ENCODE measurements around the gene TUBAL3.

Gene TUBAL3

DNA sequence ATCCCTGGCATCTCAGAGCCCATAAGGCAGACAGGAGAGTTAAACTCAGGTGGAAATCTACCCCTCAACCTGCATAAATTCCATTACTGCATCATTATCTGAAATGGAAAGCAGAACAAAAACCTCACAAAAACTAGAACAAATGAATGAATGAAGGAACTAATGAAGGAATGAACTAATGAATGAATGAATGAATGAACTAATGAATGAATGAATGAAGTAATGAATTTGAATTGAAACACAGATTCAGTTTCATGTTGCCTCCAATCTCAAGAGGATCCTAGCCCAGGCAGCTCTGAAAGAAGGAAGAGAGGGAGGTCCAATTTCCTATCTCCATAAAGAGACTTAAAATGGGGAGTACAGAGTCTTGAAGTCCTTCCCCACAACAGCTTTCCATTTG is 41.8 kb downstream of the TUBAL3 start:
- no peak overlapping the region for H3K4me3 ChIP-seq (IDR thresholded peaks at IDR 0.05; ENCODE audit: insufficient read depth, low read depth, low read length)
- H3K79me2 ChIP-seq (ENCODE audit: insufficient read depth, low read depth): no peaks in the 10 kb centered on the region
- H3K4me2 ChIP-seq: no peak overlapping the region
- H3K27me3 ChIP-seq (ENCODE audit: insufficient read depth, low read depth): no peaks in the 10 kb centered on the region
- H3K36me3 ChIP-seq (ENCODE audit: insufficient read depth): no peaks in the 10 kb centered on the region
- H3K4me1 ChIP-seq (ENCODE audit: low read depth, poor library complexity, severe bottlenecking): no peaks in the 10 kb centered on the region
- TF ChIP-seq, protein P1, sequence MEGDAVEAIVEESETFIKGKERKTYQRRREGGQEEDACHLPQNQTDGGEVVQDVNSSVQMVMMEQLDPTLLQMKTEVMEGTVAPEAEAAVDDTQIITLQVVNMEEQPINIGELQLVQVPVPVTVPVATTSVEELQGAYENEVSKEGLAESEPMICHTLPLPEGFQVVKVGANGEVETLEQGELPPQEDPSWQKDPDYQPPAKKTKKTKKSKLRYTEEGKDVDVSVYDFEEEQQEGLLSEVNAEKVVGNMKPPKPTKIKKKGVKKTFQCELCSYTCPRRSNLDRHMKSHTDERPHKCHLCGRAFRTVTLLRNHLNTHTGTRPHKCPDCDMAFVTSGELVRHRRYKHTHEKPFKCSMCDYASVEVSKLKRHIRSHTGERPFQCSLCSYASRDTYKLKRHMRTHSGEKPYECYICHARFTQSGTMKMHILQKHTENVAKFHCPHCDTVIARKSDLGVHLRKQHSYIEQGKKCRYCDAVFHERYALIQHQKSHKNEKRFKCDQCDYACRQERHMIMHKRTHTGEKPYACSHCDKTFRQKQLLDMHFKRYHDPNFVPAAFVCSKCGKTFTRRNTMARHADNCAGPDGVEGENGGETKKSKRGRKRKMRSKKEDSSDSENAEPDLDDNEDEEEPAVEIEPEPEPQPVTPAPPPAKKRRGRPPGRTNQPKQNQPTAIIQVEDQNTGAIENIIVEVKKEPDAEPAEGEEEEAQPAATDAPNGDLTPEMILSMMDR (conservative IDR thresholded peaks at IDR 0.05; ENCODE audit: low read depth, low read length): no peak
- H3K9ac ChIP-seq: no peak overlapping the region
- no peak overlapping the region for H2AFZ ChIP-seq (ENCODE audit: low read depth)
- no peaks in the 10 kb centered on the region for H4K20me1 ChIP-seq (ENCODE audit: insufficient read depth)
- no peak overlapping the region for H3K27ac ChIP-seq

DNA sequence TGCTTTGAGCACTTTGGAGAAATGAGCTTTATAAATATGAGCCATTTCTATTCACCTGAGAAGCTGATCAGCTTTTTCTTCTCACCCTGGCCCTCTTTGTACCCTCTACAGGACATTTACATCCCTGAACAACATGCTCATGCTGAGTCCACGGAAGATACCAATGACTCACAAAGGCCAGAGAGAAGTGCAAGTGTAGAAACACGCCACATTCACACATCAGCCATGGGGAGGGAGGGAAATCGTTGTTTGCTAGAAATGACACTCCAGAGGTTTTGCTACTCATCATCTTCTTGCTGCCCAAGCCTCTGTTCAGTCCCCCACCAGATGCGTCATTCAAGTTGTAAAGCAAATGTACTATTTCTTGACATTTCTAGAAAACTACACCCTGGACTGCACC is 42.7 kb downstream of the TUBAL3 start:
- Histone ChIP-seq H2AFZ (ENCODE audit: low read depth) (no peak overlapping the region), H3K27ac (no peak overlapping the region), H3K4me2 (no peak overlapping the region), H3K27me3 (ENCODE audit: insufficient read depth, low read depth) (no peaks in the 10 kb centered on the region), H4K20me1 (ENCODE audit: insufficient read depth) (no peaks in the 10 kb centered on the region), H3K36me3 (ENCODE audit: insufficient read depth) (no peaks in the 10 kb centered on the region), H3K79me2 (ENCODE audit: insufficient read depth, low read depth) (no peaks in the 10 kb centered on the region), H3K9ac (no peak overlapping the region), H3K4me1 (ENCODE audit: low read depth, poor library complexity, severe bottlenecking) (no peaks in the 10 kb centered on the region), H3K4me3 (IDR thresholded peaks at IDR 0.05; ENCODE audit: insufficient read depth, low read depth, low read length) (no peak overlapping the region)
- TF ChIP-seq, protein P1 (conservative IDR thresholded peaks at IDR 0.05; ENCODE audit: low read depth, low read length): no peak

DNA sequence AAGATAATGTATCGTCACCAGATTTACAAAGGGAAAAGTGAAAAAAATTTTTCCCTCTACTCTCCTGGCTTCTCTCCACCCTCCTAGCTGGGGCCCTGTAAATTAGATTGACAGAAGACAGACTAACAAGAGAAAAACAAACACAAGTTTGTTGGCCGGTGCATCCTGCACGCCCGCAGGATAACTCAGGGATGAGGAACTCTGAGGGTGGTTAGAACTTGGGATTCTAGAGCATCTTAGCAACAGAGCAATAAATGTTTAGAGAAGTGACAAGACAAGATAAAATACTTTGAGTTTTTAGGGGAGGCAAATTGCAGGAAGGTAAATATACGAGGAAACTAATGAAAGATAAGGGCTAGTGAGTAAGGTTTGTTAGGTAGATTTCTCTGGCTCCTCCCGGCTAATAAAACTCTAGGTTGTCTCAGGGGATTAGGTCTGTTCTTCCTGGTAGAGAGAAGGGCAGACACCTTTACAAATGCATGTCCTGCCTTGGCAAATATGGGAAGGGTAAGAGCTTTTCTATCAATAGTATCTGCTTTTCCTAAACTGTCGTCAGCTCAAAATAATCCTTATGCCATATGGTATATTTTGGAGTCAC is 44.2 kb downstream of the TUBAL3 start:
- TF ChIP-seq, protein P1 (conservative IDR thresholded peaks at IDR 0.05; ENCODE audit: low read depth, low read length): no peak
- Histone ChIP-seq H4K20me1 (ENCODE audit: insufficient read depth) (no peaks in the 10 kb centered on the region), H3K4me1 (ENCODE audit: low read depth, poor library complexity, severe bottlenecking) (no peaks in the 10 kb centered on the region), H3K4me2 (no peak overlapping the region), H3K36me3 (ENCODE audit: insufficient read depth) (no peaks in the 10 kb centered on the region), H3K27me3 (ENCODE audit: insufficient read depth, low read depth) (no peaks in the 10 kb centered on the region), H2AFZ (ENCODE audit: low read depth) (no peak overlapping the region), H3K79me2 (ENCODE audit: insufficient read depth, low read depth) (no peaks in the 10 kb centered on the region), H3K4me3 (IDR thresholded peaks at IDR 0.05; ENCODE audit: insufficient read depth, low read depth, low read length) (no peak overlapping the region), H3K27ac (no peak overlapping the region), H3K9ac (no peak overlapping the region)

DNA sequence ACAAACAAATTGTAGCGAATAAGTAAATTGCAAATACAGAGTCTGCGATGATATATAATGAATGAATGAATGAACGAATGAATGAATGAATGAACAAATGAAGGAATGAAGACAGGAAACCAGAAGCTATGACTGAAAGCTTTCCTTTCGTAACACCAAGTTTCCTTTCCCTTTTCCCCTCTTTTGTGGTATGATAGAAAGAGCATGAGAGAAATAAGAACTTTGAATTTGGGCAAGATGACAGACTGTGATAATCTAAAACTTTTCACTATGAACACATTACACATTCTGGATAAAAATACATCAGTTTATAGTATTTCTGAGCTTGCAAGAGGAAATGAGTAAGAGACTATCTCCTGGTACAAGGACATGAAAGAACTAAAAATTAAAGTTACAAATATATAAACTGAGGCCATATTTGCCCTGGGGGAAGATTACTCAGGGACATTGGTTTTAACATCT is 48.3 kb downstream of the TUBAL3 start:
- Histone ChIP-seq H3K9ac (no peak overlapping the region), H3K27me3 (ENCODE audit: insufficient read depth, low read depth) (no peaks in the 10 kb centered on the region), H3K4me2 (no peak overlapping the region), H4K20me1 (ENCODE audit: insufficient read depth) (no peaks in the 10 kb centered on the region), H3K4me1 (ENCODE audit: low read depth, poor library complexity, severe bottlenecking) (no peaks in the 10 kb centered on the region), H3K27ac (no peak overlapping the region), H3K36me3 (ENCODE audit: insufficient read depth) (no peaks in the 10 kb centered on the region), H2AFZ (ENCODE audit: low read depth) (no peak overlapping the region), H3K79me2 (ENCODE audit: insufficient read depth, low read depth) (no peaks in the 10 kb centered on the region), H3K4me3 (IDR thresholded peaks at IDR 0.05; ENCODE audit: insufficient read depth, low read depth, low read length) (no peak overlapping the region)
- TF ChIP-seq, protein P1 (conservative IDR thresholded peaks at IDR 0.05; ENCODE audit: low read depth, low read length): no peak

Data from KMS-11 (cell line).